HepG2 (cell line): ENCODE results near the gene CCDC175.

Experiments used
- HOXA3 ChIP-seq: sonication (generic); formaldehyde crosslinking; IDR thresholded peaks from 2 replicates; pipeline ENCODE4 v1.5.0; 2020; ENCODE audit warnings: missing genetic modification reagents
- JUNB ChIP-seq: sonication (generic); formaldehyde crosslinking; IDR thresholded peaks from 2 replicates; pipeline ENCODE4 v1.8.0; 2022; ENCODE audit warnings: missing genetic modification reagents, mild to moderate bottlenecking, borderline replicate concordance
- MAFF ChIP-seq: IDR thresholded peaks from 2 replicates; pipeline ENCODE4 v1.6.1; 2011; ENCODE audit warnings: low read depth, low read length, improper control_type of control experiment
- SMAD3 ChIP-seq: sonication (generic); formaldehyde crosslinking; IDR thresholded peaks from 2 replicates; pipeline ENCODE4 v1.4.0; 2020; ENCODE audit warnings: missing genetic modification reagents
- ZNF264 ChIP-seq: sonication (generic); formaldehyde crosslinking; IDR thresholded peaks from 2 replicates; pipeline ENCODE4 v1.4.0; 2020; ENCODE audit warnings: missing genetic modification reagents
- ZNF441 ChIP-seq: sonication (generic); formaldehyde crosslinking; IDR thresholded peaks from 2 replicates; pipeline ENCODE4 v1.7.0; 2021; ENCODE audit warnings: missing genetic modification reagents, borderline replicate concordance
- TF ChIP-seq, protein P1 (sequence below): sonication (generic); formaldehyde crosslinking; IDR thresholded peaks from 2 replicates; pipeline ENCODE4 v1.4.0; 2020; ENCODE audit warnings: mild to moderate bottlenecking, missing genetic modification reagents
- TF ChIP-seq, protein P2 (sequence below): sonication (generic); formaldehyde crosslinking; IDR thresholded peaks from 2 replicates; pipeline ENCODE4 v1.5.0; 2020; ENCODE audit warnings: missing genetic modification reagents, mild to moderate bottlenecking, borderline replicate concordance
- TF ChIP-seq, protein P3 (sequence below): sonication (generic); formaldehyde crosslinking; IDR thresholded peaks from 2 replicates; pipeline ENCODE4 v1.5.1; 2020; ENCODE audit warnings: missing genetic modification reagents, mild to moderate bottlenecking, borderline replicate concordance
- TF ChIP-seq, protein P4 (sequence below): sonication (generic); formaldehyde crosslinking; IDR thresholded peaks from 2 replicates; pipeline ENCODE4 v1.5.1; 2020; ENCODE audit warnings: mild to moderate bottlenecking, moderate library complexity, missing genetic modification reagents

DNA sequence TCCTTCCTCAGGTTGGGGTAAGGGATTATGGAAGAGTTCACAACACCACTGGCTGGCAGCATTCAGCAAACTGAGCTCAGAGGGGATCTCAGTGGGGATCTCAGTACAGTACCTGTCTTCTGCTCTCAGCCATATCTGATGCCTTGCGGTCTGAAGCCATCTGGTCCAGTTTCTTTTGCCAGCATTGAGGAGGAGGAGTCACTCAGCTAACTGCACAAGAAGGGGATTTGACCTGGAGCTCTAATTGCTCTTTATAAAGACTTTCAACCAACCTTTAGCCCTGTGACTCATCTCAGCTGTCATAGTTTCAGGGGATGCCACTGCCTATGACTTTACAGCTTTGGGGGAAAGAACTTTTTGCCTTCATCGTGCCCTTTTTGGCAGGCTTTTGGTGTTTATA, 47.4 kb downstream of the CCDC175 start:
- TF ChIP-seq, protein P1, sequence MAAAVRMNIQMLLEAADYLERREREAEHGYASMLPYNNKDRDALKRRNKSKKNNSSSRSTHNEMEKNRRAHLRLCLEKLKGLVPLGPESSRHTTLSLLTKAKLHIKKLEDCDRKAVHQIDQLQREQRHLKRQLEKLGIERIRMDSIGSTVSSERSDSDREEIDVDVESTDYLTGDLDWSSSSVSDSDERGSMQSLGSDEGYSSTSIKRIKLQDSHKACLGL (CRISPR knock-in tag) = no peak
- TF ChIP-seq JUNB (CRISPR knock-in tag) (no peak), MAFF (no peak), ZNF264 (no peak), ZNF441 (CRISPR knock-in tag) (no peak), SMAD3 (CRISPR knock-in tag) (no peak), HOXA3 (no peak)
- TF ChIP-seq, protein P2, sequence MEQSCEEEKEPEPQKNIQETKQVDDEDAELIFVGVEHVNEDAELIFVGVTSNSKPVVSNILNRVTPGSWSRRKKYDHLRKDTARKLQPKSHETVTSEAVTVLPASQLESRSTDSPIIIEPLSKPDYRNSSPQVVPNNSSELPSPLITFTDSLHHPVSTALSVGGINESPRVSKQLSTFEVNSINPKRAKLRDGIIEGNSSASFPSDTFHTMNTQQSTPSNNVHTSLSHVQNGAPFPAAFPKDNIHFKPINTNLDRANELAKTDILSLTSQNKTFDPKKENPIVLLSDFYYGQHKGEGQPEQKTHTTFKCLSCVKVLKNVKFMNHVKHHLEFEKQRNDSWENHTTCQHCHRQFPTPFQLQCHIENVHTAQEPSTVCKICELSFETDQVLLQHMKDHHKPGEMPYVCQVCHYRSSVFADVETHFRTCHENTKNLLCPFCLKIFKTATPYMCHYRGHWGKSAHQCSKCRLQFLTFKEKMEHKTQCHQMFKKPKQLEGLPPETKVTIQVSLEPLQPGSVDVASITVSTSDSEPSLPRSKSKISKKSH (CRISPR knock-in tag) = no peak
- TF ChIP-seq, protein P3, sequence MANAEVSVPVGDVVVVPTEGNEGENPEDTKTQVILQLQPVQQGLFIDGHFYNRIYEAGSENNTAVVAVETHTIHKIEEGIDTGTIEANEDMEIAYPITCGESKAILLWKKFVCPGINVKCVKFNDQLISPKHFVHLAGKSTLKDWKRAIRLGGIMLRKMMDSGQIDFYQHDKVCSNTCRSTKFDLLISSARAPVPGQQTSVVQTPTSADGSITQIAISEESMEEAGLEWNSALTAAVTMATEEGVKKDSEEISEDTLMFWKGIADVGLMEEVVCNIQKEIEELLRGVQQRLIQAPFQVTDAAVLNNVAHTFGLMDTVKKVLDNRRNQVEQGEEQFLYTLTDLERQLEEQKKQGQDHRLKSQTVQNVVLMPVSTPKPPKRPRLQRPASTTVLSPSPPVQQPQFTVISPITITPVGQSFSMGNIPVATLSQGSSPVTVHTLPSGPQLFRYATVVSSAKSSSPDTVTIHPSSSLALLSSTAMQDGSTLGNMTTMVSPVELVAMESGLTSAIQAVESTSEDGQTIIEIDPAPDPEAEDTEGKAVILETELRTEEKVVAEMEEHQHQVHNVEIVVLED = no peak
- TF ChIP-seq, protein P4, sequence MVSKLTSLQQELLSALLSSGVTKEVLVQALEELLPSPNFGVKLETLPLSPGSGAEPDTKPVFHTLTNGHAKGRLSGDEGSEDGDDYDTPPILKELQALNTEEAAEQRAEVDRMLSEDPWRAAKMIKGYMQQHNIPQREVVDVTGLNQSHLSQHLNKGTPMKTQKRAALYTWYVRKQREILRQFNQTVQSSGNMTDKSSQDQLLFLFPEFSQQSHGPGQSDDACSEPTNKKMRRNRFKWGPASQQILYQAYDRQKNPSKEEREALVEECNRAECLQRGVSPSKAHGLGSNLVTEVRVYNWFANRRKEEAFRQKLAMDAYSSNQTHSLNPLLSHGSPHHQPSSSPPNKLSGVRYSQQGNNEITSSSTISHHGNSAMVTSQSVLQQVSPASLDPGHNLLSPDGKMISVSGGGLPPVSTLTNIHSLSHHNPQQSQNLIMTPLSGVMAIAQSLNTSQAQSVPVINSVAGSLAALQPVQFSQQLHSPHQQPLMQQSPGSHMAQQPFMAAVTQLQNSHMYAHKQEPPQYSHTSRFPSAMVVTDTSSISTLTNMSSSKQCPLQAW (CRISPR knock-in tag) = no peak
